Hepatocyte (in vitro differentiated cells): ENCODE results near the gene G2E3. TPM values are rescaled to one million over a fixed set of nuclear protein-coding genes. Genes with fewer than 3 reads are reported as not detected.
"Not testable (repeated sequence)": the region's sequence is repeated elsewhere in the genome, so short reads cannot be mapped to it uniquely, and the experiment has no call there.

Experiments
- DNase-seq: peaks from one replicate; pipeline ENCODE4 v3.0.0-alpha.2; 2016; ENCODE audit warnings: low spot score
- H2AFZ ChIP-seq: fragments of 200-600 bp; sonication (generic); 2 replicates; pipeline ENCODE4 v1.6.0; 2016; ENCODE audit warnings: antibody characterized with exemption, mild to moderate bottlenecking
- H3K27ac ChIP-seq: fragments of 200-600 bp; sonication (generic); 2 replicates; pipeline ENCODE4 v1.5.1; 2016; ENCODE audit warnings: mild to moderate bottlenecking
- H3K27me3 ChIP-seq: fragments of 200-600 bp; sonication (generic); 2 replicates; pipeline ENCODE4 v1.6.1; 2016
- H3K36me3 ChIP-seq: fragments of 200-600 bp; sonication (generic); replicated peaks from 2 replicates; pipeline ENCODE4 v1.5.1; 2016; ENCODE audit warnings: low read depth; ENCODE audit not compliant: insufficient read depth
- H3K4me1 ChIP-seq: fragments of 200-600 bp; sonication (generic); 2 replicates; pipeline ENCODE4 v1.5.1; 2016; ENCODE audit warnings: mild to moderate bottlenecking, moderate library complexity; ENCODE audit not compliant: insufficient read depth
- H3K4me2 ChIP-seq: fragments of 200-600 bp; sonication (generic); 2 replicates; pipeline ENCODE4 v1.6.0; 2016
- H3K4me3 ChIP-seq: fragments of 200-600 bp; sonication (generic); 2 replicates; pipeline ENCODE4 v1.5.1; 2016; ENCODE audit warnings: mild to moderate bottlenecking
- H3K79me2 ChIP-seq: fragments of 200-600 bp; sonication (generic); 2 replicates; pipeline ENCODE4 v1.6.0; 2017; ENCODE audit warnings: mild to moderate bottlenecking
- H3K9me2 ChIP-seq: fragments of 200-600 bp; sonication (generic); replicated peaks from 2 replicates; pipeline ENCODE4 v1.6.0; 2017; ENCODE audit warnings: mild to moderate bottlenecking; ENCODE audit not compliant: insufficient read depth
- H3K9me3 ChIP-seq: fragments of 200-600 bp; sonication (generic); 2 replicates; pipeline ENCODE4 v1.5.1; 2016; ENCODE audit warnings: low read depth, mild to moderate bottlenecking
- H4K20me1 ChIP-seq: fragments of 200-600 bp; sonication (generic); 2 replicates; pipeline ENCODE4 v1.6.0; 2016; ENCODE audit warnings: mild to moderate bottlenecking; ENCODE audit not compliant: insufficient read depth, poor library complexity, severe bottlenecking
- EZH2 ChIP-seq: fragments of 200-600 bp; sonication (generic); IDR thresholded peaks from 2 replicates; pipeline ENCODE4 v1.6.1; 2016; ENCODE audit warnings: antibody characterized with exemption, mild to moderate bottlenecking, borderline replicate concordance
- EZH2phosphoT487 ChIP-seq: fragments of 200-600 bp; sonication (generic); IDR thresholded peaks from one replicate; pipeline ENCODE4 v1.6.1; 2018; ENCODE audit warnings: antibody characterized with exemption, mild to moderate bottlenecking, low read depth, moderate library complexity; ENCODE audit not compliant: unreplicated experiment, severe bottlenecking
- WGBS: methylation state at CpG from one replicate; pipeline ENCODE4 v1.1.6; 2016; ENCODE audit warnings: low lambda C conversion rate; ENCODE audit errors: missing lambda C conversion rate; 5-methylcytosine and 5-hydroxymethylcytosine counted together
- polyA plus RNA-seq: library from polyadenylated mRNA; unstranded; fragments of >200 nt; fragmentation: Nextera tagmentation; extraction: Ambion mirVana; gene quantifications from 2 replicates; pipeline ENCODE4 v1.2.1, GENCODE V29; 2016
- total RNA-seq: library from RNA; depleted of rRNA; stranded (reverse); fragments of >200 nt; gene quantifications from 2 replicates; pipeline ENCODE4 v1.2.3, GENCODE V29; 2014
- TF ChIP-seq, protein P1 (sequence below): fragments of 200-600 bp; sonication (generic); IDR thresholded peaks from 2 replicates; pipeline ENCODE4 v1.5.1; 2016; ENCODE audit warnings: antibody characterized with exemption, mild to moderate bottlenecking; ENCODE audit not compliant: poor library complexity

Gene G2E3
- total and polyA plus RNA-seq, 2 experiments from 2014 or later, result 9.7 to 16.7 TPM

DNA sequence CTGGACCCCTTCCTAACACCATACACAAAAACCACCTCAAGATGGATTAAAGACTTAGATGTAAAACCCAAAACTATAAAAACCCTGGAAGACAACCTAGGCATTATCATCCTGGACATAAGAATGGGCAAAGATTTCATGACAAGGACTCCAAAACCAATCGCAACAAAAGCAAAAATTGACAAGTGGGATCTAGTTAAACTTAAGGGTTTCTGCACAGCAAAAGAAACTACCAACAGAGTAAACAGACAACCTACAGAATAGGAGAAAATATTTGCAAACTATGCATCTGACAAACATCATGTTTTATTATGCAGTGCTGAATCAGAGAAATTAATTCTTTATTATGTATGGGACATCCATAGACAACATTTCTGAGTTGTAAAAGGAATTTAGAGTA is 17.4 kb downstream of the G2E3 start:
- DNase-seq, H3K4me2 ChIP-seq, H3K4me3 ChIP-seq, H3K9me2 ChIP-seq, H3K4me1 ChIP-seq, H3K9me3 ChIP-seq, H3K27me3 ChIP-seq, H3K27ac ChIP-seq, H2AFZ ChIP-seq, H3K36me3 ChIP-seq: not testable (repeated sequence)
- H3K79me2 ChIP-seq, result peaks cover 100% of the 10 kb centered on the region
- 100% methylated on average over 1 of the region's 1 CpG for WGBS
- peaks cover 10% of the 10 kb centered on the region for H4K20me1 ChIP-seq

DNA sequence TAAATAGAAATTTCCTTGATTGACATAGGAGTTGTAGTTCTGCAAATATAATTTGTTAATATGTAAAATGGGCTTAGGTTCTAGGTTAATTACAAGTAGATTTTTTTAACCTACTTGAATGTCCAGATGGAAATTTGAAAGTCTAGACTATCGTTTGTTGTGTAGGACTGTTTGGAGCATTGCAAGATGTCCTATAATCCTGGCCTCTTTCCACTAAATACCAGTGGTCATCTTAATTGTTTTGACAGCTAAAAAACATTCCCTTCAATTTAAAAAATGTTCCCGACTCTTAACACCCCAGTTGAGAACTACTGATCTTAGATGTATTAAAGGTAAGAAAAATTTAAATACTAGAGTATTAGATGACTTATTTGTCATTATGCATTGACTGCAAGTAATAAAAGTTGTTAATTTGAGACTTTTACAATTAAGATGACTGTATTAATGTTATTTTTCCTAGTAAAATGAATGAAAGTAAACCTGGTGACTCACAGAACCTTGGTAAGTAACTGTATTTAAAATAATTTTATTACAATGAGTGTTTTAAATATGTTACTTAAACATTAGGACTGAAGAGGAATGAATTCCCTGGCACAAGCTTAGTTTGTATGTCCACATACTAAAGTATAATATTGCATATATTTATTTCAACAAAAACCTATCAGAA is 21.8 kb downstream of the G2E3 start:
- Histone ChIP-seq H3K4me2 (no peak overlapping the region), H3K27ac (no peak overlapping the region), H3K27me3 (no peaks in the 10 kb centered on the region), H3K4me1 (peaks cover 5% of the 10 kb centered on the region), H3K4me3 (no peak overlapping the region), H3K79me2 (peaks cover 96% of the 10 kb centered on the region), H3K36me3 (no peaks in the 10 kb centered on the region), H3K9me2 (no peaks in the 10 kb centered on the region), H3K9me3 (no peaks in the 10 kb centered on the region), H2AFZ (no peak overlapping the region), H4K20me1 (peaks cover 7% of the 10 kb centered on the region)
- TF ChIP-seq, protein P1, sequence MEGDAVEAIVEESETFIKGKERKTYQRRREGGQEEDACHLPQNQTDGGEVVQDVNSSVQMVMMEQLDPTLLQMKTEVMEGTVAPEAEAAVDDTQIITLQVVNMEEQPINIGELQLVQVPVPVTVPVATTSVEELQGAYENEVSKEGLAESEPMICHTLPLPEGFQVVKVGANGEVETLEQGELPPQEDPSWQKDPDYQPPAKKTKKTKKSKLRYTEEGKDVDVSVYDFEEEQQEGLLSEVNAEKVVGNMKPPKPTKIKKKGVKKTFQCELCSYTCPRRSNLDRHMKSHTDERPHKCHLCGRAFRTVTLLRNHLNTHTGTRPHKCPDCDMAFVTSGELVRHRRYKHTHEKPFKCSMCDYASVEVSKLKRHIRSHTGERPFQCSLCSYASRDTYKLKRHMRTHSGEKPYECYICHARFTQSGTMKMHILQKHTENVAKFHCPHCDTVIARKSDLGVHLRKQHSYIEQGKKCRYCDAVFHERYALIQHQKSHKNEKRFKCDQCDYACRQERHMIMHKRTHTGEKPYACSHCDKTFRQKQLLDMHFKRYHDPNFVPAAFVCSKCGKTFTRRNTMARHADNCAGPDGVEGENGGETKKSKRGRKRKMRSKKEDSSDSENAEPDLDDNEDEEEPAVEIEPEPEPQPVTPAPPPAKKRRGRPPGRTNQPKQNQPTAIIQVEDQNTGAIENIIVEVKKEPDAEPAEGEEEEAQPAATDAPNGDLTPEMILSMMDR, result no peak
- TF ChIP-seq EZH2phosphoT487 (no peak), EZH2 (no peak)
- WGBS, result 91% methylated on average over 2 of the region's 2 CpGs
- no peak for DNase-seq

DNA sequence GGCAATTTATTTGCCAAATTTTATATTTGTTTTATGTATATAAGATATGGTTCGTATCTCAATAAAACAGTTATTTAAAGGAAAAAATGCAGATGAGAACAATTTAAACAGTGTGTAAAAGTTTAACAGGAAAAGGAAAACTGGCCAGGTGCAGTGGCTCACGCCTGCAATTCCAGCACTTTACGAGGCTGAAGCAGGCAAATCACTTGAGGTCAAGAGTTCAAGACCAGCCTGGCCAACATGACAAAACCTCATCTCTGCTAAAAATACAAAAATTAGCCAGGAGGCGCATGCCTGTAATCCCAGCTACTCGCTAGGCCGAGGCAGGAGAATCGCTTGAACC is 22.3 kb downstream of the G2E3 start:
- TF ChIP-seq EZH2phosphoT487, result no peak
- TF ChIP-seq, protein P1, result no peak
- TF ChIP-seq EZH2, result no peak
- Histone ChIP-seq H3K4me2 (no peak overlapping the region), H3K4me3 (no peak overlapping the region), H3K9me3 (no peaks in the 10 kb centered on the region), H3K79me2 (peaks cover 96% of the 10 kb centered on the region), H3K4me1 (peaks cover 5% of the 10 kb centered on the region), H3K27me3 (no peaks in the 10 kb centered on the region), H2AFZ (no peak overlapping the region), H3K9me2 (no peaks in the 10 kb centered on the region), H4K20me1 (peaks cover 7% of the 10 kb centered on the region), H3K36me3 (no peaks in the 10 kb centered on the region), H3K27ac (no peak overlapping the region)
- 78% methylated on average over 7 of the region's 7 CpGs for WGBS
- DNase-seq, result no peak

DNA sequence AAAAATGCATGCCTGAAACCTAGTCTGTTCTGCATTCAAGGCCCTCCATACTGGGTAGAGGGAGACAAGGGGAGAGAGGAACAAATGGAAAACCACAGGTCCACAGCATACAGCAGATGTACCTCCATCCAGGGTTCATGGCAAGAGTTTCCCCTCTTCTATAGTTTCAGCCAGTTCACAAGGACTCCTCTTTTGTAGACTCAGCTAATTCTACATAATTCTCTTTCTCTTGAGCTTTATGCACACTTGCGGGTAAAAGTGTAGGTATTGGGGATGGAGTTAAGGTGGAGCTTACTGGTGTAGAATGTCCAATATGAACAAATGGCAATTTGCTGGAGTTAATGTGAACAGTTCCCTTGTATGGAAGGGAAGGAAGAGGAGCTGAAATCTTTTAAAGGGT is 23.4 kb downstream of the G2E3 start:
- Histone ChIP-seq H3K4me3 (no peak overlapping the region), H3K36me3 (no peaks in the 10 kb centered on the region), H3K9me2 (no peaks in the 10 kb centered on the region), H3K9me3 (no peaks in the 10 kb centered on the region), H3K4me2 (no peak overlapping the region), H4K20me1 (peaks cover 7% of the 10 kb centered on the region), H2AFZ (no peak overlapping the region), H3K27me3 (no peaks in the 10 kb centered on the region), H3K27ac (no peak overlapping the region), H3K4me1 (peaks cover 5% of the 10 kb centered on the region), H3K79me2 (peaks cover 93% of the 10 kb centered on the region)
- TF ChIP-seq EZH2 (no peak), EZH2phosphoT487 (no peak)
- TF ChIP-seq, protein P1, result no peak
- 100% methylated on average over 1 of the region's 1 CpG for WGBS
- no peak for DNase-seq
